GM13977 (cell line): ENCODE data around the gene JAGN1.
"Not testable (repeated sequence)": the region's sequence is repeated elsewhere in the genome, so short reads cannot be mapped to it uniquely, and the experiment has no call there.

Source experiments
- DNase-seq: peaks from one replicate; pipeline ENCODE4 v3.0.0; 2012; ENCODE audit warnings: low spot score
- in situ Hi-C: fragments of 300-500 bp; cut with MboI; formaldehyde crosslinking; loops from one replicate; pipeline ENCODE4 v1.12.0; 2022; ENCODE audit warnings: low sequenced_read_pairs, low pct_unique_long_range_greater_than_20kb, mixed read lengths, inconsistent platforms; ENCODE audit not compliant: unreplicated experiment
- TF ChIP-seq, protein P1 (sequence below): IDR thresholded peaks from 2 replicates; pipeline ENCODE4 v1.5.1; 2012; ENCODE audit warnings: mild to moderate bottlenecking, control low read depth; ENCODE audit not compliant: insufficient read depth; ENCODE audit errors: extremely low read depth, missing control alignments

Gene JAGN1

DNA sequence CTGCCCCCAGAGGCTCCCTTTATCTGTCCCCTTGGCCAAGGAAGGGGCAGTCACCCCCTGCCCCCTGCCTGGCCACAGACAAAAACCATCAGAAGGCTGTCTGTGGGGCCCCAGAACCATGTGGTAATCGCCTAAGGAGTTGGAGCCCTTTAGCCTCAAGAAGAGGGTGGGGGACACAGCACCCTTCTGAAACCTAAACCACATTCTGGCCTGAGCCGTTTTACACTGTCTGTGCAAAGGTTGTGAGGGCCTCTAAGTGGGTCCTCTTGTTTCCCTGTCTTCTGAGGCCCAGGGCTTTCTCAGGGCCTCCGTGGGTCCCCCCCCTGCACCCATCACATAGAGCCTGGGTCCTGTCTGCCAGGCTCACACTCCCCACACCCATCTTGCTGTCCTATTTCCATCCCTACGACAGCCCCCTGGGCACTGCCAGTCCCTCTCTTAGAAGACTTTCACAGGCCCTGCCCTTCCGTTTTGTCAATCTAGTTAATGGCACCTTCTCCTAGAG, 28.7 kb upstream of the JAGN1 start:
- DNase-seq: no peak
- in situ Hi-C loops: no loop called here
- TF ChIP-seq, protein P1, sequence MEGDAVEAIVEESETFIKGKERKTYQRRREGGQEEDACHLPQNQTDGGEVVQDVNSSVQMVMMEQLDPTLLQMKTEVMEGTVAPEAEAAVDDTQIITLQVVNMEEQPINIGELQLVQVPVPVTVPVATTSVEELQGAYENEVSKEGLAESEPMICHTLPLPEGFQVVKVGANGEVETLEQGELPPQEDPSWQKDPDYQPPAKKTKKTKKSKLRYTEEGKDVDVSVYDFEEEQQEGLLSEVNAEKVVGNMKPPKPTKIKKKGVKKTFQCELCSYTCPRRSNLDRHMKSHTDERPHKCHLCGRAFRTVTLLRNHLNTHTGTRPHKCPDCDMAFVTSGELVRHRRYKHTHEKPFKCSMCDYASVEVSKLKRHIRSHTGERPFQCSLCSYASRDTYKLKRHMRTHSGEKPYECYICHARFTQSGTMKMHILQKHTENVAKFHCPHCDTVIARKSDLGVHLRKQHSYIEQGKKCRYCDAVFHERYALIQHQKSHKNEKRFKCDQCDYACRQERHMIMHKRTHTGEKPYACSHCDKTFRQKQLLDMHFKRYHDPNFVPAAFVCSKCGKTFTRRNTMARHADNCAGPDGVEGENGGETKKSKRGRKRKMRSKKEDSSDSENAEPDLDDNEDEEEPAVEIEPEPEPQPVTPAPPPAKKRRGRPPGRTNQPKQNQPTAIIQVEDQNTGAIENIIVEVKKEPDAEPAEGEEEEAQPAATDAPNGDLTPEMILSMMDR: no peak

DNA sequence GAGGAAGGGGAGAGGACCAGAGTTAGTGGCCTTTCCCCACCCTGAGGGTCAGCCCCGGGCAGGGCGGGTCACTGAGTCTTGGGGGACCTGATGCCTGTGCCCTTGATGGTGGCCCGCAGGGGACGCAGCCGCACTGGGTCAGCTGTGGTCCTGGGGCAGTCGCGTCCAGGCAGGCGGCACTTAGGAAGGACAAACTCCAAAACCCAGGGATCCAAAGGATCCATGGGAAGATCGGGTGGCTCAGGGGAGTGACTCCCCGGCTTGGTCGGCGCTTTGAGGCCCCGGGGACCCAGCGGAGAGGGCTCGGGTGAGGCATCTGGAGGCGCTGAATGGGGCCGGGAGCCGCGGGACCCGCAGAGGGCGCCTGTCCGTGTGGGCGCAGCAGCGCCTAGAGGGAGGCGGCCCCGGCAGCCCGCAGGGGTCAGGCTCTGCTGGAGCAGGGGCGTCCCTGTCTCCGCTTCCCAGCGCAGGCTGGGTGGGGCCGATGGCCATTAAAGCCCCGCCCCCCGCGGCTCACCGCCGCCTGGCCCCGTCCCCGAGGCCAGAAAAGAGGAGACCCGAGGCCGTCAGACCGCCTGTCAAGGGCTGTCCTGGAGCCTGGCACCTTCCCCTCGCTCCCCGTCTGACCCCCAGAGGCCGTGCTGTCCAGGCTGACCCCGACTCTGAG, 27.9 kb upstream of the JAGN1 start:
- in situ Hi-C loops: no loop called here
- TF ChIP-seq, protein P1: peak; percentile 11
- DNase-seq: peak; percentile 52

DNA sequence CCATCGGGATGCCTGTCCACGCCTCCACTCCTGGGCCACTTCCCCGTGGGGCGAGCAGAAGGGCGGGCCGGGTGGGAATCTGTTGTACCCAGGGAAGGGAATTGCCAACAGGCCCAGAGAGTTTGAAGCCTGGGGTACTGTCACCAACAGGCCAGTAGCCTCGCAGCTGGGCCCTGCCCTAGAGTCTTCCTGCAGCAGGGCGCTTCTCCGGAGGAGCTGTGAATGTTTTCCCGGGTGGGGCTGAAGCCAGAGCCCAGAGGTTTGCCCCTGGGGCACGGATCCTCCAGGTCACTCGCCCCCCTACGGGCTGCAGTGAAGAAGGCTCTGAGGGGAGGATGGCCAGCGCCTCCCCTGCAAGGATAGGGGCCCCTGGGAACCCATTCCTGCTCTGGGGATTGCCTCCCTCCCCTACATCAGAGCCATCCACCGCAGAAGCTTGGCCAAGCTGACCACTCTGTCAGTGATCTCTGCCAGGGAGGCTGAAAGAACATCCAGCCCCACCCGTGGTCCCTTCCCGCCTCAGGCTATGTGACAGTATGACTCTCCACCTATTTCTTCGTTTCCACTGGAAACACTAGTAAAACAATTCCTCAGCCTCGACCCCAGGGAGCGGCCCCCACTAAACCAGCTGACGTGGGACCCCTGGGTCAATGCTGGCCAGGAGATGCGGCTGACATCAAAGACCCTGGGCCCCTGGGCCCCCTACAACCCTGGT, 27.2 kb upstream of the JAGN1 start:
- in situ Hi-C loops: no loop called here
- DNase-seq: no peak
- TF ChIP-seq, protein P1: no peak

DNA sequence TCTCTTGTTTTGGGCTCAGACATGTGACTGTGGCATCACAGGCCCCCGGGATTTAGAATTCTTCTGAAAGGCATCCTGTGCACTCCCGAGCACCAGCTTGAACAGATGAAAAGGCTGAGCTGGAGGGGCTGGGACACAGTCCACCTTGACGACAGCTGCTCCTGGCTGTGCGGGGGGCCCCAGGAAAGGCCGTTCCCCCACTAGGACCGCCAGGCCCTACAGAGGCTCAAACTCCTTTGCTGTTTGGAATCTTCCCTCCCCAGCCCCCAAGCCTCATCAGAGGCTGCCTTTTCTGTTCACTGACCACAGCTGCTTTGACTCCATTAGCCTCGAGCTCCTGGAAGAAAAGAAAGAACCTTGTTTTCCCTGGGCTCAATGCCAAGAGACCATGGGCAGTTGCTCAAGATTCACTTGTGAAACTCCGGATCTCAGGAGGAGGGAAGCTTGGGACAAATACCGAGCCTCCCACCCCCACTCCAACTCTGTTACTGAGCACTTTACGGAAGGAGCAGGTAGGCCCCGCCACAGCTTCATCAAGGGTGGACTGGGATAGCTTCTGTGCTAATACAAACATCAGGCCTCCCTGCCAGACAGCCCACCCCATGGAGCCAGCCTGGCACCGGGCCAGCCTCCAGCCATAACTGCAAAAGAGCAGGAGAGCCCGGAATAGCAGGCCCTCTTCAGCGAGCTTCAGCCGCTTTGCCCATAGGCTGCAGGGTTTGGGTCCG, 26.0 kb upstream of the JAGN1 start:
- in situ Hi-C loops: no loop called here
- TF ChIP-seq, protein P1: no peak

DNA sequence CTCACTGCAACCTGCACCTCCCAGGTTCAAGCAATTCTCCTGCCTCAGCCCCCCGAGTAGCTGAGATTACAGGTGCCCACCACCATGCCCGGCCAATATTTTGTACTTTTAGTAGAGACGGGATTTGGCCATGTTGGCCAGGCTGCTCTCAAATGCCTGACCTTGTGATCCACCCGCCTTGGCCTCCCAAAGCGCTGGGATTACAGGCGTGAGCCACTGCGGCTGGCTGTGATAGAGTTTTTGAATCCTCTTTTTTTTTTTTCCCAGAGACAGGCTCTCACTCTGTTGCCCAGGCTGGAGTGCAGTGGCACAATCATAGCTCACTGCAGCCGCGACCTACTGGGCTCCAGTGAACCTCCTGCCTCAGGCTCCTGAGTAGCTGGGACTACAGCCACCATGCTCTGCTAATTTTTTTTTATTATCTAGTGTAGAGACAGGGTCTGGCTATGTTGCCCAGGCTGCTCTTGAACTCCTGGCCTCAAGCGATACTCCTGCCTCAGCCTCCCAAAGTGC, 25.2 kb upstream of the JAGN1 start:
- in situ Hi-C loops, DNase-seq: not testable (repeated sequence)

More for the DNA sequence above, 26.0 kb upstream of the JAGN1 start:
- DNase-seq: no peak

DNA sequence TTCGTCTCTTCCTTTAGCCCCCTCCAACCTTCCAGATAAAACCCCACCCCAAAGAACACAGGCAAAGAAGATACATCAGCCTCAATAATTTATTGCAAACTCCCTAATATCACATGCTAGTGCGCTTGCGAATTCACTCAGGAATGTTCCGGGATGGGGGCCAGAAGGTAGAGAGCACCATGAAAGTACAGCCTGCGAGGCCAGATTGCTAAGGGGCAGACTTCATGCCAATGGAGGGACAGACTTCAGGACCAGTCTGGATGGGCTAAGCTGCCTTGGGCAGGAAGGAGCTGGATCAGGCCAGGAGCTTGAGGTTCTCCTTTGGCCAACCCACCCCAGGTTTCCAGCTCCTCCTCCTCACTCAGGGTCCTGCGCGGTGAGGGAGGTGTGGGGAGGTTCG, 23.8 kb upstream of the JAGN1 start:
- TF ChIP-seq, protein P1: no peak
- no peak for DNase-seq
- in situ Hi-C loops: no loop called here
